ENCODE data around the gene RHOT2. TPM values are rescaled to one million over a fixed set of nuclear protein-coding genes. Genes with fewer than 3 reads are reported as not detected.

RHOT2 gene
- polyA plus RNA-seq, 2 donors = 87.1 to 152 TPM

GRCh38 chr16:626787-627453 lies 41.0 kb upstream of the RHOT2 start:
- Histone ChIP-seq H3K4me1 (ENCODE audit: control insufficient read depth in 2 of 2, insufficient read depth in 2 of 2, low read length in 1 of 2) (peaks cover 10 to 11% of the 10 kb centered on the region in 2 donors), H3K36me3 (ENCODE audit: control insufficient read depth in 2 of 2, insufficient read depth in 2 of 2, low read length in 1 of 2) (peaks cover 0 to 35% of the 10 kb centered on the region in 2 donors), H3K4me3 (ENCODE audit: low read depth in 1 of 2, low read length in 2 of 2) (no peak overlapping the region), H3K27me3 (ENCODE audit: control insufficient read depth in 1 of 2, insufficient read depth in 2 of 2, low read length in 2 of 2) (no peaks in the 10 kb centered on the region), H3K9me3 (ENCODE audit: control insufficient read depth in 2 of 2, insufficient read depth in 1 of 2, low read depth in 1 of 2, low read length in 1 of 2) (no peaks in the 10 kb centered on the region), H3K27ac (ENCODE audit: low read depth in 2 of 2, low read length in 1 of 2) (no peak overlapping the region)
- 70 to 81% methylated on average over 29 of the region's 29 CpGs for WGBS, 2 donors

GRCh38 chr16:627454-628239 lies 40.3 kb upstream of the RHOT2 start:
- WGBS, 2 donors = 82 to 88% methylated on average over 50 of the region's 50 CpGs
- Histone ChIP-seq H3K27me3 (ENCODE audit: control insufficient read depth in 1 of 2, insufficient read depth in 2 of 2, low read length in 2 of 2) (no peaks in the 10 kb centered on the region), H3K4me3 (ENCODE audit: low read depth in 1 of 2, low read length in 2 of 2) (no peak overlapping the region), H3K4me1 (ENCODE audit: control insufficient read depth in 2 of 2, insufficient read depth in 2 of 2, low read length in 1 of 2) (peaks cover 10 to 11% of the 10 kb centered on the region in 2 donors), H3K36me3 (ENCODE audit: control insufficient read depth in 2 of 2, insufficient read depth in 2 of 2, low read length in 1 of 2) (peaks cover 0 to 35% of the 10 kb centered on the region in 2 donors), H3K9me3 (ENCODE audit: control insufficient read depth in 2 of 2, insufficient read depth in 1 of 2, low read depth in 1 of 2, low read length in 1 of 2) (no peaks in the 10 kb centered on the region), H3K27ac (ENCODE audit: low read depth in 2 of 2, low read length in 1 of 2) (no peak overlapping the region)

GRCh38 chr16:628321-629061 lies 39.4 kb upstream of the RHOT2 start:
- H3K9me3 ChIP-seq (ENCODE audit: control insufficient read depth in 2 of 2, insufficient read depth in 1 of 2, low read depth in 1 of 2, low read length in 1 of 2) = no peaks in the 10 kb centered on the region
- 90 to 91% methylated on average over 33 of the region's 33 CpGs for WGBS, 2 donors
- H3K27ac ChIP-seq (ENCODE audit: low read depth in 2 of 2, low read length in 1 of 2) = no peak overlapping the region
- no peak overlapping the region for H3K4me3 ChIP-seq (ENCODE audit: low read depth in 1 of 2, low read length in 2 of 2)
- peaks cover 10 to 11% of the 10 kb centered on the region in 2 donors for H3K4me1 ChIP-seq (ENCODE audit: control insufficient read depth in 2 of 2, insufficient read depth in 2 of 2, low read length in 1 of 2)
- H3K27me3 ChIP-seq (ENCODE audit: control insufficient read depth in 1 of 2, insufficient read depth in 2 of 2, low read length in 2 of 2) = no peaks in the 10 kb centered on the region
- peaks cover 0 to 42% of the 10 kb centered on the region in 2 donors for H3K36me3 ChIP-seq (ENCODE audit: control insufficient read depth in 2 of 2, insufficient read depth in 2 of 2, low read length in 1 of 2)

GRCh38 chr16:629185-629832 lies 38.6 kb upstream of the RHOT2 start:
- Histone ChIP-seq H3K4me3 (ENCODE audit: low read depth in 1 of 2, low read length in 2 of 2) (no peak overlapping the region), H3K36me3 (ENCODE audit: control insufficient read depth in 2 of 2, insufficient read depth in 2 of 2, low read length in 1 of 2) (peaks cover 0 to 50% of the 10 kb centered on the region in 2 donors), H3K4me1 (ENCODE audit: control insufficient read depth in 2 of 2, insufficient read depth in 2 of 2, low read length in 1 of 2) (peaks cover 10 to 11% of the 10 kb centered on the region in 2 donors), H3K9me3 (ENCODE audit: control insufficient read depth in 2 of 2, insufficient read depth in 1 of 2, low read depth in 1 of 2, low read length in 1 of 2) (no peaks in the 10 kb centered on the region), H3K27me3 (ENCODE audit: control insufficient read depth in 1 of 2, insufficient read depth in 2 of 2, low read length in 2 of 2) (no peaks in the 10 kb centered on the region), H3K27ac (ENCODE audit: low read depth in 2 of 2, low read length in 1 of 2) (no peak overlapping the region)
- WGBS, 2 donors = 71 to 73% methylated on average over 28 to 29 of the region's 29 CpGs

- no peak overlapping the region for H3K27ac ChIP-seq (ENCODE audit: low read depth in 2 of 2, low read length in 1 of 2)
- no peaks in the 10 kb centered on the region for H3K27me3 ChIP-seq (ENCODE audit: control insufficient read depth in 1 of 2, insufficient read depth in 2 of 2, low read length in 2 of 2)
- no peaks in the 10 kb centered on the region for H3K9me3 ChIP-seq (ENCODE audit: control insufficient read depth in 2 of 2, insufficient read depth in 1 of 2, low read depth in 1 of 2, low read length in 1 of 2)
- no peak overlapping the region for H3K4me3 ChIP-seq (ENCODE audit: low read depth in 1 of 2, low read length in 2 of 2)
- 39 to 51% methylated on average over 11 of the region's 11 CpGs for WGBS, 2 donors
- H3K4me1 ChIP-seq (ENCODE audit: control insufficient read depth in 2 of 2, insufficient read depth in 2 of 2, low read length in 1 of 2) = peaks cover 10 to 13% of the 10 kb centered on the region in 2 donors
- H3K36me3 ChIP-seq (ENCODE audit: control insufficient read depth in 2 of 2, insufficient read depth in 2 of 2, low read length in 1 of 2) = peaks cover 0 to 50% of the 10 kb centered on the region in 2 donors
Observed at GRCh38 chr16:629833-630248, 38.1 kb upstream of the RHOT2 start.

- H3K4me3 ChIP-seq (ENCODE audit: low read depth in 1 of 2, low read length in 2 of 2) = no peak overlapping the region
- no peaks in the 10 kb centered on the region for H3K9me3 ChIP-seq (ENCODE audit: control insufficient read depth in 2 of 2, insufficient read depth in 1 of 2, low read depth in 1 of 2, low read length in 1 of 2)
- no peaks in the 10 kb centered on the region for H3K27me3 ChIP-seq (ENCODE audit: control insufficient read depth in 1 of 2, insufficient read depth in 2 of 2, low read length in 2 of 2)
- WGBS, 2 donors = 42 to 48% methylated on average over 29 of the region's 29 CpGs
- peaks cover 0 to 49% of the 10 kb centered on the region in 2 donors for H3K36me3 ChIP-seq (ENCODE audit: control insufficient read depth in 2 of 2, insufficient read depth in 2 of 2, low read length in 1 of 2)
- peaks cover 10 to 18% of the 10 kb centered on the region in 2 donors for H3K4me1 ChIP-seq (ENCODE audit: control insufficient read depth in 2 of 2, insufficient read depth in 2 of 2, low read length in 1 of 2)
- no peak overlapping the region for H3K27ac ChIP-seq (ENCODE audit: low read depth in 2 of 2, low read length in 1 of 2)
Observed at GRCh38 chr16:630249-630814, 37.6 kb upstream of the RHOT2 start.

GRCh38 chr16:630815-631405 lies 37.0 kb upstream of the RHOT2 start, which contains the start of gene WFIKKN1:
TSS of gene WFIKKN1 (plus strand) at chr16:630985. CDS start at chr16:631254, 269 bp downstream.
- no peak within 1 kb of the TSS for H3K4me3 ChIP-seq (ENCODE audit: low read depth in 1 of 2, low read length in 2 of 2)
- no peaks in the 10 kb centered on the region for H3K27me3 ChIP-seq (ENCODE audit: control insufficient read depth in 1 of 2, insufficient read depth in 2 of 2, low read length in 2 of 2)
- H3K36me3 ChIP-seq (ENCODE audit: control insufficient read depth in 2 of 2, insufficient read depth in 2 of 2, low read length in 1 of 2) = peaks cover 0 to 43% of the 10 kb centered on the region in 2 donors
- H3K27ac ChIP-seq (ENCODE audit: low read depth in 2 of 2, low read length in 1 of 2) = no peak within 1 kb of the TSS
- H3K4me1 ChIP-seq (ENCODE audit: control insufficient read depth in 2 of 2, insufficient read depth in 2 of 2, low read length in 1 of 2) = peaks cover 10 to 22% of the 10 kb centered on the region in 2 donors
- 4 to 5% methylated on average over 22 to 23 of the region's 23 CpGs for WGBS, 2 donors
- no peaks in the 10 kb centered on the region for H3K9me3 ChIP-seq (ENCODE audit: control insufficient read depth in 2 of 2, insufficient read depth in 1 of 2, low read depth in 1 of 2, low read length in 1 of 2)

- no peak overlapping the region for H3K27ac ChIP-seq (ENCODE audit: low read depth in 2 of 2, low read length in 1 of 2)
- no peaks in the 10 kb centered on the region for H3K27me3 ChIP-seq (ENCODE audit: control insufficient read depth in 1 of 2, insufficient read depth in 2 of 2, low read length in 2 of 2)
- H3K4me3 ChIP-seq (ENCODE audit: low read depth in 1 of 2, low read length in 2 of 2) = no peak overlapping the region
- H3K9me3 ChIP-seq (ENCODE audit: control insufficient read depth in 2 of 2, insufficient read depth in 1 of 2, low read depth in 1 of 2, low read length in 1 of 2) = no peaks in the 10 kb centered on the region
- 53 to 57% methylated on average over 9 of the region's 9 CpGs for WGBS, 2 donors
- peaks cover 10 to 22% of the 10 kb centered on the region in 2 donors for H3K4me1 ChIP-seq (ENCODE audit: control insufficient read depth in 2 of 2, insufficient read depth in 2 of 2, low read length in 1 of 2)
- peaks cover 0 to 37% of the 10 kb centered on the region in 2 donors for H3K36me3 ChIP-seq (ENCODE audit: control insufficient read depth in 2 of 2, insufficient read depth in 2 of 2, low read length in 1 of 2)
Observed at GRCh38 chr16:631808-632358, 36.0 kb upstream of the RHOT2 start.

Measured in esophagus (tissue), 2 donors.